CD4-positive, alpha-beta T cell treated with Interferon alpha-2 for 1 hour (primary cell): ENCODE data around the gene DMD.

Source experiments
- DNase-seq, 2 donors: peaks; one replicate each; pipeline ENCODE4 v3.0.0-alpha.2; 2020 to 2022

The DMD gene

GRCh38 chrX:31138124-31138523 lies 2073.2 kb downstream of the DMD start:
- DNase-seq: no peak

- no peak for DNase-seq
Measured at GRCh38 chrX:31136144-31136611, 2075.2 kb downstream of the DMD start.

- no peak for DNase-seq
Measured at GRCh38 chrX:31132821-31133241, 2078.5 kb downstream of the DMD start.

- DNase-seq: no peak
Measured at GRCh38 chrX:31130457-31131220, 2080.7 kb downstream of the DMD start.

- DNase-seq: no peak
Measured at GRCh38 chrX:31128855-31129254, 2082.5 kb downstream of the DMD start.

GRCh38 chrX:31127716-31128115 lies 2083.6 kb downstream of the DMD start:
- no peak for DNase-seq

- DNase-seq: no peak
Measured at GRCh38 chrX:31126205-31126604, 2085.1 kb downstream of the DMD start.

GRCh38 chrX:31124536-31124935 lies 2086.8 kb downstream of the DMD start:
- DNase-seq: no peak

- no peak for DNase-seq
Measured at GRCh38 chrX:31123335-31123734, 2088.0 kb downstream of the DMD start.

GRCh38 chrX:31117266-31117665 lies 2094.1 kb downstream of the DMD start:
- no peak for DNase-seq

GRCh38 chrX:31115398-31115797 lies 2096.0 kb downstream of the DMD start:
- no peak for DNase-seq

- DNase-seq: no peak
Measured at GRCh38 chrX:31114858-31115257, 2096.5 kb downstream of the DMD start.

- no peak for DNase-seq
Measured at GRCh38 chrX:31112226-31112999, 2098.9 kb downstream of the DMD start.

GRCh38 chrX:31110657-31111056 lies 2100.7 kb downstream of the DMD start:
- no peak for DNase-seq

- no peak for DNase-seq
Measured at GRCh38 chrX:31099536-31100090, 2111.7 kb downstream of the DMD start.

- no peak for DNase-seq
Measured at GRCh38 chrX:31098079-31098478, 2113.3 kb downstream of the DMD start.

GRCh38 chrX:31093639-31093975 lies 2117.7 kb downstream of the DMD start:
- no peak for DNase-seq

GRCh38 chrX:31092970-31093638 lies 2118.2 kb downstream of the DMD start:
- DNase-seq: no peak

- no peak for DNase-seq
Measured at GRCh38 chrX:31092476-31092875, 2118.9 kb downstream of the DMD start.

- DNase-seq: no peak
Measured at GRCh38 chrX:31091819-31092218, 2119.5 kb downstream of the DMD start.

GRCh38 chrX:31074522-31074921 lies 2136.8 kb downstream of the DMD start:
- DNase-seq: no peak

- DNase-seq: no peak
Measured at GRCh38 chrX:31071725-31072124, 2139.6 kb downstream of the DMD start, which contains the start of gene FTHL17. Gene FTHL17 (minus strand): TSS chrX:31072041. CDS start chrX:31071953, 88 bp downstream.

- DNase-seq: no peak
Measured at GRCh38 chrX:31071262-31071661, 2140.1 kb downstream of the DMD start.
